OCI-M2 (cell line): ENCODE results near the gene STMN1.
"Not testable (repeated sequence)": the region's sequence is repeated elsewhere in the genome, so short reads cannot be mapped to it uniquely, and the experiment has no call there.

Source experiments
- DNase-seq: peaks from one replicate; lab custom pipeline; 2025; ENCODE audit not compliant: unreplicated experiment; lab: John Stamatoyannopoulos, UW

Gene STMN1

GRCh38 chr1:25905680-25906643, at the start of gene STMN1:
Gene STMN1 (minus strand): TSS chr1:25906419. CDS start chr1:25904676, 1,743 bp downstream.
- no peak for DNase-seq

- no peak for DNase-seq
Observed at GRCh38 chr1:25955553-25955952, 49.3 kb upstream of the STMN1 start.

- DNase-seq: no peak
Observed at GRCh38 chr1:25954282-25954938, 48.2 kb upstream of the STMN1 start.

DNA sequence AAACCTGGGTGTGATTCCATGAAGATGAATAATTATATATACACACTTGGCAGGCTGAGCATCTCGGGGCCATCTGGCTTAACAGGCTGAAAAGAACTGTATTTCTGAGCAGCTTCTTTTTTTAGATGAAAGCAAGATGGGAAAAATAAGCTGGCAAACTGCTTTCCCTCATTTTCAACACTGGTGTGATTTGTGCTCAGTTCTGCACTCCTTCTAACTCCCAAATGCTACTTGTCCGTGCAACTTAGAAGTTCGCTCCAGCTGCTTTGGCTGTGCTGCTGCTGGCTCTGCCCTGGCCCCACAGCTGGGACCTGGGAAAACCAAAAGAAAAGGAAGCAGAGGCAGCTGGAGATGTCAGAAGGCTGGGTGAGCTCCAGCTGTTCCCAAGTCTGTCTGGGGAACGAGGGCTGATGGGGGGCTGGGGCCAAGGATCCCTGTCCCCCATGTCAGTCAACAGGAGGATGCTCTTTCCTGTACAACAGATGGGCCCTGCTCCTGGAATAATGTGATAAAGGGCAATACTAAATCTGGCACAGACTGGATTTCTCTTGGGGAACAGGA, 46.7 kb upstream of the STMN1 start:
- DNase-seq: no peak

- DNase-seq: no peak
Observed at GRCh38 chr1:25948641-25949040, 42.4 kb upstream of the STMN1 start.

DNA sequence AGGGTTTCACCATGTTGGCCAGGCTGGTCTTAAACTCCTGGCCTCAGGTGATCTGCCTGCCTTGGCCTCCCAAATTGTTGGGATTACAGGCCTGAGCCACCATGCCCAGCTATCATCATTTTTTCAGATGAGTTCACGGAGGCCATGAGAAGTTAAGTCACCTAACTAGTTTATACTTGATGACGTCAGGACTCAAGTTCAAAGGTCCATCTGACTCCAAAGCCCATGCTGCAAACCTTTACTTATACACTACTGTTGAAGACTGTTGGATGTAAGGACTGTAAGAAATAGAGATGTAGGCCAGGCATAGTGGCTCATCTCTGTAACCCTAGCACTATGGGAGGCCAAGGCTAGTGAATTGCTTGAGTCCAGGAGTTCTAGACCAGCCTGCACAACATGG, 40.8 kb upstream of the STMN1 start:
- no peak for DNase-seq

- DNase-seq: no peak
Observed at GRCh38 chr1:25945761-25946160, 39.5 kb upstream of the STMN1 start.

GRCh38 chr1:25944986-25945385, 38.8 kb upstream of the STMN1 start:
- DNase-seq: no peak

- not testable (repeated sequence) for DNase-seq
Observed at GRCh38 chr1:25943511-25943910, 37.3 kb upstream of the STMN1 start.

GRCh38 chr1:25936947-25937346, 30.7 kb upstream of the STMN1 start:
- DNase-seq: no peak

- DNase-seq: peak; percentile 47
Observed at GRCh38 chr1:25933479-25934365, 27.5 kb upstream of the STMN1 start.

DNA sequence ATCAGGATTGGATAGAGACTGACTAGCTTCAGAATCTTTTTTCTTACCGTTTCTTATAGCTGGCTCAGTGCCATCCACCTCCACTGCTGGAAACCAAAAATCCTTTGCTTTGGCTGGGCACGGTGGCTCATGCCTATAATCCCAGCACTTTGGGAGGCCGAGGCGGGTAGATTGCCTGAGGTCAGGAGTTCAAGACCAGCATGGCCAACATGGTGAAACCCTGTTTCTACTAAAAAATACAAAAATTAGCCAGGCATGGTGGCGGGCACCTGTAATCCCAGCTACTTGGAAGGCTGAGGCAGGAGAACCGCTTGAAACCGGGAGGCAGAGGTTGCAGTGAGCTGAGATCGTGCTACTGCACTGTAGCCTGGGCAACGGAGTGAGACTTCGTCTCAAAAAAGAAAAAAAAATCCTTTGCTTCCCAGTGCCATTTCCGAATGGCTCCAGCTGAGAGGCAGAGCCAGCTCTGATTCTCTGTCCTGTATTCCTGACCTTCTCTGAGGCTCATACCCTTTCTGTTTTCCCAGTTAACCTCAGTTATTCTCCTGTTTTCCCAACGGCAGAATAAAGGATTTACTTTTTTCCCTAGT, 26.7 kb upstream of the STMN1 start:
- not testable (repeated sequence) for DNase-seq

GRCh38 chr1:25932321-25932720, 26.1 kb upstream of the STMN1 start:
- DNase-seq: no peak

- no peak for DNase-seq
Observed at GRCh38 chr1:25929016-25929415, 22.8 kb upstream of the STMN1 start.

- no peak for DNase-seq
Observed at GRCh38 chr1:25927521-25928265, 21.5 kb upstream of the STMN1 start.

DNA sequence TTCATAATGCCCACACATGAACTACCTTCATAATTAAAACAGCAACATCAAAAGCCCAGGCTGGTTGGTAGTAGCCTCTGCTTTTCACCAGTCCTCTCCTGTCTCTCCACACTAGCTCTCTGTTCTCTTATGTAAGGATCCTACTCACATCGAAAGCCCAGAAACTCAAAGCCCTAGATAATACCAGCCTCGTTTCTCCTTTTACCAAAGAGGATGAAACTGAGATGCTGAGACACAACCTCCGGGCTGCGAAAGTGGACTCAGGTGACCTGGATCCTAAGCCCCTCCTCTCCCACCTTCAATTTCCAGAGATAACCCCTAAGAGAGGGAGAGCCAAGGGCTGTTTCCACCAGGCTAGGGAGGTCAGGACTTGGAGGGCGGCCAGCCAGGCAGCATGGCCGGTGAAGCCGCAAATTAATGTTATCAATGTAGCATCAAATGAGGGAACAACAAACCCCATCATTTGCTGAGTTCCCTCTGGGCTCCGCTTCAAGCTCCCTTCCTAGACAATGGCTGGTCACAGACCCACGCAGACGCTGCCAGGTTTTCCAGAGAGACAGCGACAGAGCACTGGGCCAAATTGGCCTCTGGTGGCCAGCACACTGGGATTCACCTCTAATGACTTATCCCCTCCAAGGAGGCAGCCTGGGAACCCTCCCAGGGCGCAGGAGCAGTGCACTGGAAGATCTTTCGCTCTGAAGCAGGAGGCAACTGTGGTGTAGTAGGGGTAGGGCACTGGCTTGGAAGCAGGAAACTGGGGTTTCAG, 20.7 kb upstream of the STMN1 start:
- DNase-seq: no peak

GRCh38 chr1:25924454-25924853, 18.2 kb upstream of the STMN1 start:
- DNase-seq: no peak

- DNase-seq: no peak
Observed at GRCh38 chr1:25922971-25923552, 16.8 kb upstream of the STMN1 start.
